ENCODE measurements around the gene RSL1D1. TPM values are rescaled to one million over a fixed set of nuclear protein-coding genes. Genes with fewer than 3 reads are reported as not detected.

The RSL1D1 gene
- total and polyA plus RNA-seq, 10 of the 15 experiments (the other 5 are each of a cell fraction or from before 2014, with no cell fraction given): 106 to 535 (median 304) TPM

DNA sequence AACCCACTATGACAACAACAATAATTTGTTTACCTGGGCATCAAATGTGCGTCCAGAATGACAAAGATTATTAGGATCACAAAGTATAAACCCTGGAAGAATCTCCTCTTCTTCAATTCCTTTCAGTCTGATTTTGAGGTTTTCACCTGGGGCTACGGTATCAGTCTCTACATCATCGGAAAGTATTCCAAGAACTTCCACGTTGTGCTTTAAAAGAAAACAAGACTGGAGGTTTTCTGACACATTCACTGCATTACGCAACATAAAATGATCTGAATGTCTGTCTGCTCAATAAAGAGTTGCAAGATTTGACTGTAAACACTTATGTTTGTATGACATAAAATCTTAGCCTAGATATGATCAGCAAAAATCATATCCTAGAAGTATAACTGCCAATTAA is 26.0 kb upstream of the RSL1D1 start:
- TF ChIP-seq TCF7 (IDR thresholded peaks at IDR 0.05; ENCODE audit: borderline replicate concordance) (no peak), POLR2A (IDR thresholded peaks at IDR 0.05; ENCODE audit: low read depth, low read length) (no peak), JUNB (IDR thresholded peaks at IDR 0.05) (no peak), ETV6 (conservative IDR thresholded peaks at IDR 0.05 in 1 of 2, IDR thresholded peaks at IDR 0.05 in 1 of 2; ENCODE audit: borderline replicate concordance in 1 of 2, low read depth in 1 of 2) (no peak), PML (IDR thresholded peaks at IDR 0.05; ENCODE audit: low read length) (no peak)
- TF ChIP-seq, protein P1, sequence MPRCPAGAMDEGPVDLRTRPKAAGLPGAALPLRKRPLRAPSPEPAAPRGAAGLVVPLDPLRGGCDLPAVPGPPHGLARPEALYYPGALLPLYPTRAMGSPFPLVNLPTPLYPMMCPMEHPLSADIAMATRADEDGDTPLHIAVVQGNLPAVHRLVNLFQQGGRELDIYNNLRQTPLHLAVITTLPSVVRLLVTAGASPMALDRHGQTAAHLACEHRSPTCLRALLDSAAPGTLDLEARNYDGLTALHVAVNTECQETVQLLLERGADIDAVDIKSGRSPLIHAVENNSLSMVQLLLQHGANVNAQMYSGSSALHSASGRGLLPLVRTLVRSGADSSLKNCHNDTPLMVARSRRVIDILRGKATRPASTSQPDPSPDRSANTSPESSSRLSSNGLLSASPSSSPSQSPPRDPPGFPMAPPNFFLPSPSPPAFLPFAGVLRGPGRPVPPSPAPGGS (IDR thresholded peaks at IDR 0.05; ENCODE audit: borderline replicate concordance, insufficient read depth, low read depth, low read length, poor library complexity, severe bottlenecking): no peak
- TF ChIP-seq, protein P2, sequence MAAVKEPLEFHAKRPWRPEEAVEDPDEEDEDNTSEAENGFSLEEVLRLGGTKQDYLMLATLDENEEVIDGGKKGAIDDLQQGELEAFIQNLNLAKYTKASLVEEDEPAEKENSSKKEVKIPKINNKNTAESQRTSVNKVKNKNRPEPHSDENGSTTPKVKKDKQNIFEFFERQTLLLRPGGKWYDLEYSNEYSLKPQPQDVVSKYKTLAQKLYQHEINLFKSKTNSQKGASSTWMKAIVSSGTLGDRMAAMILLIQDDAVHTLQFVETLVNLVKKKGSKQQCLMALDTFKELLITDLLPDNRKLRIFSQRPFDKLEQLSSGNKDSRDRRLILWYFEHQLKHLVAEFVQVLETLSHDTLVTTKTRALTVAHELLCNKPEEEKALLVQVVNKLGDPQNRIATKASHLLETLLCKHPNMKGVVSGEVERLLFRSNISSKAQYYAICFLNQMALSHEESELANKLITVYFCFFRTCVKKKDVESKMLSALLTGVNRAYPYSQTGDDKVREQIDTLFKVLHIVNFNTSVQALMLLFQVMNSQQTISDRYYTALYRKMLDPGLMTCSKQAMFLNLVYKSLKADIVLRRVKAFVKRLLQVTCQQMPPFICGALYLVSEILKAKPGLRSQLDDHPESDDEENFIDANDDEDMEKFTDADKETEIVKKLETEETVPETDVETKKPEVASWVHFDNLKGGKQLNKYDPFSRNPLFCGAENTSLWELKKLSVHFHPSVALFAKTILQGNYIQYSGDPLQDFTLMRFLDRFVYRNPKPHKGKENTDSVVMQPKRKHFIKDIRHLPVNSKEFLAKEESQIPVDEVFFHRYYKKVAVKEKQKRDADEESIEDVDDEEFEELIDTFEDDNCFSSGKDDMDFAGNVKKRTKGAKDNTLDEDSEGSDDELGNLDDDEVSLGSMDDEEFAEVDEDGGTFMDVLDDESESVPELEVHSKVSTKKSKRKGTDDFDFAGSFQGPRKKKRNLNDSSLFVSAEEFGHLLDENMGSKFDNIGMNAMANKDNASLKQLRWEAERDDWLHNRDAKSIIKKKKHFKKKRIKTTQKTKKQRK (IDR thresholded peaks at IDR 0.05; ENCODE audit: low read depth, low read length): no peak

More for the DNA sequence above, 26.0 kb upstream of the RSL1D1 start:
- H3K4me3 ChIP-seq: no peak overlapping the region
- H2AFZ ChIP-seq (ENCODE audit: control insufficient read depth, low read depth, low read length): no peak overlapping the region
- no peaks in the 10 kb centered on the region for H4K20me1 ChIP-seq (ENCODE audit: control insufficient read depth, insufficient read depth)
- no peak for ATAC-seq
- H3K36me3 ChIP-seq (ENCODE audit: control insufficient read depth in 2 of 2, insufficient read depth in 2 of 2, low read length in 1 of 2): peaks cover 2 to 19% of the 10 kb centered on the region in 2 experiments
- no TSS peak for BruUV-seq (replicated peaks)
- no peaks in the 10 kb centered on the region for H3K27me3 ChIP-seq (replicated peaks in 1 of 2; ENCODE audit: control insufficient read depth in 2 of 2, insufficient read depth in 2 of 2, low read length in 1 of 2)
- ChIA-PET SMC1A (ENCODE audit: uncharacterized antibody, unreplicated experiment) (no interaction called here), RAD21 (ENCODE audit: unreplicated experiment) (no interaction called here), POLR2A (no interaction called here), CTCF (no interaction called here)
- intact Hi-C loops (cut with micrococcal nuclease; ENCODE audit: unreplicated experiment): no loop called here
- WGBS (ENCODE audit: insufficient coverage, insufficient replicate concordance, low lambda C conversion rate, missing lambda C conversion rate): 86% methylated on average over 5 of the region's 5 CpGs
- FAIRE-seq: no peak
- no peaks in the 10 kb centered on the region for H3K79me2 ChIP-seq (ENCODE audit: control insufficient read depth, insufficient read depth, low read length)
- H3K4me1 ChIP-seq (ENCODE audit: control insufficient read depth, insufficient read depth, low read length): no peaks in the 10 kb centered on the region
- no peak overlapping the region for H3K4me2 ChIP-seq (ENCODE audit: control insufficient read depth, insufficient read depth)
- H3K27ac ChIP-seq (ENCODE audit: control insufficient read depth, insufficient read depth): no peak overlapping the region
- H3K9ac ChIP-seq (ENCODE audit: control insufficient read depth, insufficient read depth, low read length): no peak overlapping the region
- no peak for DNase-seq (ENCODE audit: low read depth, low spot score)
- in situ Hi-C loops (cut with MboI): no loop called here
- no peaks in the 10 kb centered on the region for H3K9me3 ChIP-seq (replicated peaks; ENCODE audit: control insufficient read depth, insufficient read depth, low read length)

Data from GM12878 (cell line).